Stimulated activated CD8-positive, alpha-beta memory T cell treated with anti-CD3 and anti-CD28 coated beads, Interleukin-4, amount 100 ng/mL, for 48 hours (primary cell): ENCODE results near the gene ITGAL.
"Not testable (repeated sequence)": the region's sequence is repeated elsewhere in the genome, so short reads cannot be mapped to it uniquely, and the experiment has no call there.

Experiments used
- DNase-seq: peaks from one replicate; pipeline ENCODE4 v3.0.0-alpha.2; 2020

ITGAL gene

DNA sequence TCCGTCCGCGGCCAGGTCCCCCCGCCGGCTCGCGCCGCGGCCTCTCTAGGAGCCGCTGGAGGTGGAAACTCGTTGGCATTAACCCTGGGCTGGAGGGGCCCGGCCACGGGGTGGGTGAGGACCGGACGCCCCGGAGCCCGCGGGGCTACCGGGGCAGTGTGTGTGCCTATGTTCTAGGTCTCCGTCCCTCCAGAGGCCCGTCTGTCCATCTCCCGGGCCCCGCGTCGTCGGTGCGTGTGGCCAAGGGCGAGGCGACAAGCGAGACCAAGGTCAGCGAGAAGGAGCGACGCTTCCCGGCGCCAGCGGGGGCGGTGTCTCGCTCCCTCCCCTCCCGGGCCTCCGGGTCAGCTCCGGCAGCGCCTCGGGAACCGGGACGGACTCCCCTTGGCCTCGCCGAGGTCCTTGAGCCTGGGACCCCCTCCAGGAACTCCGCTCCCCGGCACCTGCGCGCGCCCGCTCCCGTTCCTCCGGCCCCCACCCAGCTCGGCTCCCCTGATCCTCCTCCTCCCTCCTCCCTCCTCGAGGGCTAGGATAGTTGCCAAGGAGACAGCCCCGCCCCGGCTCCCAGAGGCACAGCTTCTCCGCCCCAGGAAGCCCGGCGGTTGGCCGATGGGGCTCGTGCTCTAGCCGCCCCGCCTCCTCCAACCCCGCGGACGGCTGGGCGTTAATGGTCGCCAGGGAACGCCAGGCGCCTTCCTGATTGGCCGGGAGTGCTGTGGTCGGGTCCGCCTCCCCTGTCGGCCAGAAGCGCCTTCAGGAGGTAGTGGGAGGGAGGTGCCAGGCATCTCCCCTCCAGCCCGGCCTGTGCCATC is 54.5 kb downstream of the ITGAL start:
- peak; percentile 97 for DNase-seq

DNA sequence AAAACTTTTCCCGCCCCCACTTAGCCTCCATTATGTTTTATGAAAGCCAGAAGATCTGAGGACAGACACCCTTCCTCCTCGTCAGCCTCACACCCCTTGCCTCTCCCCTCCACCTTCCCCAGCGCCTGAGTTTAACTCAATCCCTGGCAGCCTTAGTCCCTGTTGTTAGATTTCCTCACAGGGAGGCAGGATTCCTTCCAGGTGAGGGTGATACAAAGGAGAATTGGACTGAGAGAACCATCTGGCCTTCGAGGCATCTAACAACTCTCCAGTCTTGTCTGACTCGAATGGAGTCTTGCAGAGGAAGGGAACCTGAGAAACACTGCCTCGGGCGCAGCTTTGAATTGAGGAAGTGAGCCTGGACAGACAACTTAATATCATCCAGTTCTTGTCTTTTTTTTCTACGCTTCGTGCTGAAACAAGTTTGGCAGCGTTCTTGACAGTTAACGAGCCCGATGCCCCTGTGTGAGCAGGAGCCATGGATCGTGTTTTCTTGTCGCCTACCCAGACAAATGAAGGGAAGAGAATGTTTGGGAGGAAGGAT is 55.2 kb downstream of the ITGAL start:
- DNase-seq = no peak

DNA sequence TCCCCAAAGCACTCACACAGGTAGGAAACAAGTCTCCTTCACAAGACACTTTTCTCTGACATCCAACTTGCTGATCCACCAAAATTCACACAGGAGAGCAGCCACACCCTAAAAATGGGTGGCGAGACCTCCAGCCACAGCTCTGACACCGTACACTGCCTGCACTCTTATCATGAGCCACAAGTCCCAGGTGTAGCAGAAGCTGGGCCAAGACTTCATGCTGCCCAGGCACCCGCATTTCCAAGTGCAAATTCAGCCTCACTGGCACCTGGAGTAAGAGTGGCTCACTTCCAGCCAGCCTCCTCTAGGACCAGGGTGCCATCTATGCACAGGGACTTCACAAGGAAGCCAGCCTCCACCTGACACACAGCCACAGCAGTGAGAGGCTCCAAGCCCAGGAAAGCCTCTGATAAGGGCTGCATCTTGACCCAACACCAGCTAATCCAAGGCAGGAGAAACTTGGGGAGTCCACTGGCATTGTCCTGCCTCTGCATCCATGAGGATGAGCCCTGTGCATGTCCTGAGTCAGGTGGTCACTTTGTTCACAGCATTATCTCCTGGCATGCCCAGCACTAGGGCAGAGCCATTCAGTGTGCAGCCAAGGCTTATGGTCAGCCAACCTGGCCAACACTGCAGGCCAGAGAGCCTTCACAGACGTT is 56.4 kb downstream of the ITGAL start:
- no peak for DNase-seq

DNA sequence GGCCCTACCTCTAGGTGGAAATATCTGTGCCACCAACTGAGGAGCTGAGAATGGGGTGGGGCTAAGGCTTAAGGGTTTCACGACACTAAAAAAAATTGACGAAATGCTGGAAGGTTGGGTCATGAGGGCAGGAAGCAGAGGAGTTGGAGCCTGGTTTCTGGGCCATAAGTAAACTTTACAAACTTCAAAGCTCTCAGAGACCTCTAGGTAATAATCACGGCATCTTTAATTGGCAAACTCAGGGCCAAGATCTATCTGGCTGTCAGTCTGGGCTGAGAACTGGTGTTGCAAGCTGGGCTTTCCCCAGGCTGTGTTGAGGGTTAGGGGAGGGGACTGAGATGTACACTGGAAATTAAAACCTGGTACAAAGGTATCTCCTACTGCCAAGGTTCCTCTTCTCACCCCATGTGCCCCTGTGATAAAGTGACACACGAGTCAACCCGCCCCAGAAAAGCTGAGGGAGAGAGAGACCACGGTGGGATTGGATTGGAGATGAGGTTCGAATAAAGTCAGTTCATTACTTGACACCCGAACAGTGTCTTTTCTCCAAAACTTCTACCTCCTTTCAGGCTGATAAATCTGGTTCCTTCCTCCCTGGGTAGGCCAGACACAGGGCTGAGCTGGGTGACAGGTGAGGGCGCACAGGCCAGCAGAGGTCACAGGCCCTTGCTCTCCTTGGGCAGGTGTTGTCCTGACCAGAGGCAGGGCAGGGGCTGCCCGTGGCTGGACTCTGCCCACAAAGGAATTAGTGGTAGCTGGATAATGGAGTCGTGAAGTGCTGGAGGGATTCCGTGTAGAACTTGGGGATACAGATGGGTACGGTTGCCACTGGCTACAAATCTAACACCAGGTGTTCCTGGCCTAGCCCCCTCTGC is 57.9 kb downstream of the ITGAL start:
- DNase-seq = no peak

DNA sequence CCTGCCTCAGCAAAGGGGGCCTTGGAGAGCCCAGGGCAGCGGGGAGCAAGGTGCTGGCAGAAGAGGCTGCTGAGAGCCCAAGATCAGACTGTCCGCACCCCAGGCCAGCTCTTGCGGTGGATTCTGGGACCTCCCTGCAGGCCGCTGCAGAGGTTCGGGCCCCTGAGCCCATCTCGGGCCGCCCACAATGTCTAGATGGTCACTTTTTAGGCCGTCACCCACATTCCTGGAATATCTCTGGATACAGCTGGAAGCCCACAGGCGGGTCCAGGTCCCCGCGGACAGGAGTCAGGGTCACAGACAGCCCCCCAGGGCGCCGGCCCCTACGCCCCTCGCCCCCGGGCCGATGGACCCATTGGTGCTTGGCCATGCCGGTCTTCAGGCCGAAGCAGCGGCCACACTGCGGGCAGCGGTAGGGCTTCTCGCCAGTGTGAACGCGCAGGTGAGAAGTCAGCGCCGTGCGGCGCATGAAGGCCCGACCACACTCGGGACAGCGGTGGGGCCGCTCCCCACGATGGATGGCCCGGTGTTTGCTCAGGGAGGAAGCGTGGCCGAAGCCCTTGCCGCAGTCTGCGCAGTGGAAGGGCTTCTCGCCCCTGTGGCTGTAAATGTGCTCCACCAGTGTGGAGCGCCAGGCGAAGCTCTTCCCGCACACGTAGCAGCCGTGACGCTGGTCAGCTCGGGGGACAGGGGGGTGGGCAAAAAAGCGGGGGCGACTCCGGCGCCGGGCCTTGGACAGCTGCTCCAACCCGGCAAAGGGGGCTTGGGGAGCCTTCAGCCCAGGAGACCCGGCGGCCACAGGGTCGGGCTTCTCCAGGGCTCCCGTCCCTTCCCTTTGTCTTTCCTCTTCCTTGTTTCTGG is 60.0 kb downstream of the ITGAL start:
- no peak for DNase-seq

DNA sequence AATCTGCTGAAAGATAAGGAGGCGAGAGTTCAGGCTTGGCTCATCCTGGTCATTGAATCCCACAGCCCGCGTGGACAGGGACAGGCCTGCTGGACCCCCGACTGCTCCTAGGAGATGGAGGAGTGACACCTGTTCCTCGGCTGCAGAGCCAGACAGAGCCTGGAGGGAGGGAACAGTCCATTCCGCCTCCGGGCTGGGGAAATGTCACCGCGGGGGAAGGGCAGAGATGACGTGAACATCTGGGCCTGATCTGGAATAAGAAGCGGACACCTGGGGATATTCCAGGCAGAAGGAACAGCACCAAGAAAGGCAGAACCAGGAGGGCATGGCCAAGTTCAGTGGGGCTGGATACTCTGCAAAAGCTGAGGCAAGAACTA is 60.6 kb downstream of the ITGAL start:
- DNase-seq = no peak

DNA sequence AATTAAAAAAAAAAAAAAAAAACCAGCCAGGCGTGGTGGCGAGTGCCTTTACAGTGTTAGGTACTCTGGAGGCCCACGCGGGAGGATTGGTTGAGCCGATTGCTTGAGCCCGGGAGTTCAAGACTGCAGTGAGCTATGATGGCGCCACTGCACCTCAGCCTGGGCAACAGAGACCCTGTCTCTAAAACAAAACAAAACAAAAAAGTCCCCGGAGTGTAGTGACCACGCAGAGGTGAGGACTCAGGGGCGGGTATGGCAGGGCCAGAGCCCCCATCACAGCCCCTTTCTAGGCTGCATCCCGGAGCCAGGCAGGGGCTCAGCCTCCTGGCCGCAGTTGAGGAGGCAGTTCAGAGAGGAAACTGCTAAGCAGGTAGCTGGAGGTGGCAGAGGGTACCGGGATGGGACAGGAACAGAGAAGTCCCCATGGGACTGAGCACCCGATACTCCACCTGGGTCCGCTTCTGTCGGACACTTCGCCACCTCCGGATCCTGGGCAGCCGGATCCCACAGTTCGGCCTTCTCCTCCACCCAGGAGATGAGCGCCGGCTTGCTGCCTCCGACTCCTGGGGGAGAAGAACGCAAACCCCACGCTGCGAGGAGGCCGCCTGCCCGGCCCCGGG is 61.3 kb downstream of the ITGAL start:
- DNase-seq = peak; percentile 54

DNA sequence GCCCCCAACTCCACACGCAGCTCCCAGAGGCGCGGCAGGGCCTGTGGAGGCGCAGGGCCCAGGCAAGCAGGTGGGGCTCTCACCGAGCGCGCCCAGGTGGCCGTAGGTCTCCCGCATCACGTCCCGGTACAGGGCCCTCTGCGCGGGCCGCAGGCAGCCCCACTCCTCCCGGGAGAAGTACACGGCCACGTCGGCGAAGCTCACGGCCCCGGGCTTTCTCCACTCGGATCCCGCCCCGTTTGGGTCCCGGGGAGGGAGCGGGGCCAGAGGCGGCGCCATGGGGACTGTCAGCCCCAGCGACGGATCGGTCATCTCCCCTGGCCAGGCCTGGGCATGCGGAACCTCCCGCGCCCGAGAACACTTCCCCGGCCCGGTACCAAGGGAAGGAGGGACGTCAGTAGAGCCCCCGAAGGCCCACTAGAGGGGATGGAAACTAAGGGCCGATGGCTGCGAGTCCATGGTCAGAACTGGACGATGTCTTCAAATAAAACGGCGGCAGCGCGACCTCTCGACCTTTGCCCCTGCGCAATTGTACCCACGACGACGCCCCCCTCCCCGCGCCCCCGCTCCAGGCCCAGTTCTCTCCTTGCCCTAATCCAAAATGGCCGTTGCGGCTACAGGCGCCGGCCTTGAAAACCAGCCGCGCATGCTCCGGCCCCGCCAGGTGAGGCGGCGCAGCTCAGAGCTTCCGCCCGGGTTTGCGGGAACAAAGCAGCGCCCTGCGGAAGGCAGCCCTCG is 62.0 kb downstream of the ITGAL start, which contains the start of gene ZNF747:
TSS of gene ZNF747 (minus strand) at position 491 of the 738 bp plus-strand sequence. CDS start at position 312, 179 bp downstream.
- DNase-seq = peak; percentile 93

DNA sequence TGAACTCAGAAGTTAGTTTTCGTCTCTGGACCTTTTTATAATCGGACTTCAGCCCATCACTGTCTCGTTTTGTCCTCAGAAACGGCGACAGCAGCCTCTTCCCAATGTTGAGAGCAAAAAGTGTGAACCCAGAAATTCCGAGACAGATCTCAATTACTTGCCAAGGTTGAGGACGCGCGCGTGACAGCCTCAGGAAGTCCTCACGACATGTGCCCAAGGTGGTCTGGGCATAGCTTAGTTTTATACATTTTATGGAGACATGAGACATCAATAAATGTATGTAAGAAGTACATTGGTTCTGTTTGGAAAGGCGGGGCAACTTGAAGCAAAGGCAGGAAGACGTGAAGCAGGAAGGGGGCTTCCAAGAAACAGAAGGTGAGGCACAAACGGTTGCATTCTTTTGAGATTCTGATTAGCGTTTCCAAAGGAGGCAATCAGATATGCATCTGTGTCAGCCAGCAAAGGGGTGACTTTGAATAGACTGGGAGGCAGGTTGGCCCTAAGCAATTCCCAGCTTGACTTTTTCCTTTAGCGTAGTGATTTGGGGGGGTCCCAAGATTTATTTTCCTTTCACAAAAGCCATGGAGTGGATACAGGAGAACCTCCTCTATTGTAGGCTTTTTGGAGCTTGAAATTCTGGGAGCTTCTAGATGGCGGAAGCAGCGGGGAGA is 62.7 kb downstream of the ITGAL start:
- no peak for DNase-seq

DNA sequence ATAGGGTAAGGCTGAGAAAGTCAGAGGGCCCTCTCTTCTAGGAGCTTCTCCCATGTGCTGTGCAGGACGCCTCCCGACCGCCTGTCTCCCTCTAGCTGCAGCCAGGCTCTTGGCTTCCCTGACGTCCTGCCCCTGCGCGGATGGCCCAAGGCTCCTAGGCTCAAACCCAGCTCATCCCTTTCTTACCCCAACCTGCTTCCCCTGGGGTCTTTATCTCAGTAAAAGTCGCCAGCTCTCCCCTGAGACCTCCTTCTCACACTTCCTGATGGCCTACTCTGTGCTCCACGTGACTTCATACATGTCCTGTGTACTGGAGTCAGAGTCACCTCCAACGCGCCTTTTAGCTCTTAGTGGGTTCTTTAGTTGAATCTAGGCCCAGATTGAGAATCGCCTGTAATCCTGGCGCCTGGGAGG is 63.2 kb downstream of the ITGAL start:
- DNase-seq = peak; percentile 77

DNA sequence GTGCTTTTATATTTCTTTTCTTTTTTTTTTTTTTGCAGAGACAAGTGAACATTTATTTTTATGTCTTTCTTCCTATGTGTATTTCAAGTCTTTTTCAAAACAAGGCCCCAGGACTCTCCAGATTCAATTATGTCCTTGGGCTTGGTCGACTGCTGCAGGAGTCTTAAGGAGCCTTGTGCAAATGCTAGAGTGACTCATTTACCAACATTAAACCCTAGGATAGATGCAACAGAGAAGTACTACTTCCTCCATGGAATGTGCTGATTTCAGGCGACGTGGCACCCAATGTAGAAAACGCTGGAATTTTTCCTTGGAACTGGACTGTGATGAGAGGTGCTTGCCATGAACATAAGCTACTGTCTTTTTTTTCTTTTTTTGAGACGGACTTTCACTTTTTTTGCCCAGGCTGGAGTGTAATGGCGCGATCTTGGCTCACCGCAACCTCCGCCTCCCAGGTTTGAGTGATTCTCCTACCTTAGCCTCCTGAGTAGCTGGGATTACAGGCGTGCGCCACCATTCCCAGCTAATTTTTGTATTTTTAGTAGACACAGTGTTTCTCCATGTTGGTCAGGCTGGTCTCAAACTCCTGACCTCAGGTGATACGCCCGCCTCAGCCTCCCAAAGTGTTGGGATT is 64.0 kb downstream of the ITGAL start:
- not testable (repeated sequence) for DNase-seq

DNA sequence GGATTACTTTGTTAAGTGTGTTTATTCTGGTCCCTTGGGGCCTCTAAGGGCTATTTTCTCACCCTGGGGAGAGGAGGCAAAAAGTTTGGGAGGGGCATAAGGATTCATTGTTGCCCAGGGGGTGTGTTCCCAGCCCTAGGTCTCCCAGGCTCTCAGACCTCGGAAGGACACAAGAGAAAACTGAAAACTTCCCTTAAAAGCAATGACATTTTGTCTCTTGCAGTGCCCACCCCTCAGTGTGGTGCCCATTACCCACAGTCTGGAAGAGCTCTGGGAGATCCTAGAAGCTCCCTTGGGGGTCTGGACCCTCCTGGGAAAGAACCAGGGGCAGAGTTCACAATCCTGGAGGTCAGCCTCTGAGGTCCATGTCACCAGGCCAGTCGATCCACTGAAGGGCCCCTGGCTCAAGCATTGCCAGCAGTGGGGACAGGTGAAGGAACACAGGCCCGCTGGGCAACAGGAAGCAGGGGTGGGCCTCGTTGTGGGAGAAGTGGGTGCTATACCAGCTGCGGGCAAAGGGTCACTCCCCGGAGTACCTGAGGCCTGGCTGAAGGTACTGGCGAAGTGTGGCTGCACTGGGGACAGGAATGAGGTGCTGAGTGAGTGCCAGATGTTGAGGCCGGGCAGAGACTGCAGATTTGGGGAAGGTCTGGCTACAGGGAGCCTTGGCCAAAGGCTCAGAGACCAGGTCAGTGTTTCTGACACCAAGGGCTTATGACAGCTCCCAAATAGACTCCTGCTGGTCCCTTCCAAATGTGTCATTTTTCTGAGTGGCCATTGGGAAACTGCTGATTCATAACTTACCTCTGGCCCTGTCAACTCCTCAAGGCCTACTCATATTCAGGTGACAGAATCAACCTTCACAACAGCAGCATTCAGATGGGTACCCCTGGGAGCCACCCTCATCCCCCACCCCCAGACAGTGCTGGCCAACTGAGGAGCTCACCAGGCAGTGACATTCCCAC is 66.7 kb downstream of the ITGAL start:
- no peak for DNase-seq

DNA sequence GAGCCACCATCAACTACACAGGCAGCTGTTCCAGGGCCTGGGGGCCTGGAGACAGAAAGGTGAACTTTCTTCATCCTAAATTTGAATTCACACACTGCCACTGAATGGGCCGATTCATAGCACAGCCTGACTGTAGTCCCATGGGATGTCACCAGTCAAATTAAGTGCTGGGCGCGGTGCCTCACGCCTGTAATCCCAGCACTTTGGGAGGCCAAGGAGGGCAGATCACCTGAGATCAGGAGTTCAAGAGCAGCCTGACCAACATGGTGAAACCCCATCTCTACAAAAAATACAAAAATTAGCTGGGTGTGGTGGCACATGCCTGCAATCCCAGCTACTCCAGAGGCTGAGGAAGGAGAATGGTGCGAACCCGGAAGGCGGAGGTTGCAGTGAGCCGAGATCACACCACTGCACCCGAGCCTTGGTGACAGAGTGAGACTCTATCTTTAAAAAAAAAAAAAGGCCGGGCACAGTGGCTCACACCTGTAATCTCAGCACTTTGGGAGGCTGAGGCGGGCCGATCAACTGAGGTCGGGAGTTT is 67.5 kb downstream of the ITGAL start:
- DNase-seq = not testable (repeated sequence)

DNA sequence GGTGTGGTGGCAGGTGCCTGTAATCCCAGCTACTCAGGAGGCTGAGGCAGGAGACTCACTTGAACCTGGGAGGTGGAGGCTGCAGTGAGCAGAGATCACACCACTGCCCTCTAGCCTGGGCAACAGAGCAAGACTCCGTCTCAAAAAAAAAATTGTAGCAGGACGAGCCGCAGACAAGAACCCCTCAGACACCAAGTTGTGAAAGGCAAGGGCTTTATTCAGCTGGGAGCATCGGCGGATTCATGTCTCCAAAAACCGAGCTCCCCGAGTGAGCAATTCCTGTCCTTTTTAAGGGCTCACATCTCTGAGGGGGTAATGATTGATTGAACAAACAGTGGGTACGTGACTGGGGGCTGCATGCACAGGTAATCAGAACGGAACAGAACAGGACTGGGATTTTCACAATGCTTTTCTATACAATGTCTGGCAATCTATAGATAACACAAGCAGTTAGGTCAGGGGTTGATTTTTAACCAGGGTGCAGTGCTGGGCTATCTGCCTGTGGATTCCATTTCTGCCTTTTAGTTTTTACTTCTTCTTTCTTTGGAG is 68.4 kb downstream of the ITGAL start:
- not testable (repeated sequence) for DNase-seq

DNA sequence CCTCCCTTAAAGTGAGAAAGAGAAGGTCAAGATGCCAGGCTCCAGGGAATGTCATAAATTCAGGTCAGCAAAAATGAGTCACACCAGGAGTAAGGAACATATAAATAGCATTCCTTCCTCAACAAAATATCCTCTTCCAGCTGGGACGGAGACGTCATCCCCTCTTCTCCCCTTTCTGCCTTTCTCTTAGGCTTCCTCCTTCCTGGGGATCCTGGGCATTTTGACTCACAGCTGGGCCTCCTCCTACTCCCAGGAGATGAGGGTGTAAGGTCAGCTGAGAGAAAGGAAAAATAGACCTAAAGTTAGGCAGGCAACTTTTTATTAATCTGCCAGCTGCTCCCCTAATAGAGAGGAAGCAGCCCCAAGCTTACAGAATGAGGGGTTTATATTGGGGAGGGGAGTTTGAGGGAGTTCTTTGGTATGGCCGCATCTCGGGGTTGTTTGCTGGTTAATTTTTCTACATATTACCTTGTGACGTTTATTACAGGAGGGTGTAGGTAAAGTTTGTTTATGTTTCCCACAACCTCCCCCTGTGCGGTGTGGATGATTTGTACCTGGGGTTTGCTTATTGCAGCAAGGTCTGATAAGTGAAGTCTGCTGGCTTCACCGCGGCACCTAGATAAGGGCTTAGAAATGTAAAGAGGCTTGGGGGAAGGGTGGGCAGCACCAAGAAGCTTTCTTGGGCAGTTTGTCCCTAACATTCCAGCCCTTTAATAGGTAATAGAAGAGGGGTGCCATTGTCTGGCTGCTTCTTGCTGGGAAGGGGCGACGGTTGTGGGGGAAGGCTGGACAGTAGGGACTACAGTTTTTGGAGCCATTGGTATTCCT is 69.2 kb downstream of the ITGAL start:
- no peak for DNase-seq

DNA sequence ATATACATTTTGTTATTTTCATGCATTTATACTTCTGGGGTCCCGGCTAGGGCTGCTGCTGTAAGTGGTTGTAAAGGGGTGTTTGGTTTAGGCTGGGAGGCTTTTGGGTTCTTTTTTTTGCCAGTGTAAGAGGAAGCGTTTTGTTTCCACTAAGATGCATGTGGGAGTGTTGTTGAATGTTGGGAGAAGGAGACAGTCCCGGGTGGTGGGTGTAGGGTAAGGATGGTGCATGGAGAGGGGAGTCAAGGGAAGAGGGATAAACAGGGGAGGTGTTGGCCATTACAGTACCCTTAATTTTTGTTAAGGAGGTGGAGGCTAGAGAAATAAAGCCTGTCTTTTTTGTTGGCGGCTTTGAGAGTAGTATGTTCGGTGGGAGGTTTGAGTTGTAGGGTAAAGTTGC is 70.5 kb downstream of the ITGAL start:
- no peak for DNase-seq

DNA sequence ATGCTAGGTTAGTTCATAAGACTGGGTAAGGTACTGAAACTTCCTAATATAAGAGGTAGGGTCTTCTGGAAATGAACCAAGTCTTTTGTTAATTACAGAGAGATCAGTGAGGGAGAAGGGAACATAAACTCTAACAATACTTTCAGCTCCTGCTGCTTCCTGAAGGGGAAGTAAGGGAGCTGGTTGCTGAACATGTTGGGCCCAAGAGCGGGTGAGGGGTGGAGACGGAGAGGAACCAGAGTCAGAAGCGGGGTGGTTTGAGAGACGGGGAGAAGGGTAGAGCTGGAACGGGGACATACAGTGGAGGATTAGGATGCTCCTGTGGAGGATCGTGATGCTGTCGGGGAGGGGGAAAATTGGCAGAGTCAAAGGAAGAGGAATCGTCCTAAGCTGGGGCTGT is 73.6 kb downstream of the ITGAL start:
- DNase-seq = no peak
